Caco-2 (cell line): ENCODE data around the gene ADAM12. TPM values are rescaled to one million over a fixed set of nuclear protein-coding genes. Genes with fewer than 3 reads are reported as not detected.

Experiments
- BruUV-seq: library from RNA; stranded (reverse); fragments of 400-500 nt; replicated peaks from 2 replicates; lab custom pipeline; 2021; lab: Mats Ljungman, UMichigan
- CTCF ChIA-PET: fragments of 300-600 bp; sonication (Branson Sonifier 250); formaldehyde crosslinking; loops from one replicate; lab custom pipeline; 2022; ENCODE audit warnings: antibody characterized with exemption; lab: Charles Lee
- POLR2A ChIA-PET: fragments of 300-600 bp; sonication (Branson Sonifier 250); formaldehyde crosslinking; loops from one replicate; lab custom pipeline; 2022; ENCODE audit warnings: antibody characterized with exemption; lab: Charles Lee
- DNase-seq, 2 experiments: peaks; one replicate each; pipeline versions ENCODE4 v3.0.0 to v3.0.0-alpha.2; 2020 to 2022
- H3K27me3 ChIP-seq: replicated peaks from 2 replicates; pipeline ENCODE4 v1.6.0; 2011; ENCODE audit warnings: low read length; ENCODE audit not compliant: control insufficient read depth, insufficient read depth
- H3K36me3 ChIP-seq: 2 replicates; pipeline ENCODE4 v1.5.1; 2011; ENCODE audit warnings: low read length; ENCODE audit not compliant: control insufficient read depth, insufficient read depth
- H3K4me1 ChIP-seq: fragments of 250-450 bp; sonication (Bioruptor Pico); 2 replicates; pipeline ENCODE4 v1.5.1; 2020; ENCODE audit warnings: mild to moderate bottlenecking
- H3K4me3 ChIP-seq: 2 replicates; pipeline ENCODE4 v1.5.1; 2011; ENCODE audit warnings: low read depth, mild to moderate bottlenecking, control low read depth, low read length
- H3K9me3 ChIP-seq: fragments of 250-450 bp; sonication (Bioruptor Pico); 2 replicates; pipeline ENCODE4 v1.5.1; 2020; ENCODE audit warnings: mild to moderate bottlenecking, moderate library complexity
- H3K27ac Mint-ChIP-seq: one replicate; pipeline ENCODE4 v1.8.0; 2022; ENCODE audit warnings: mixed read lengths; ENCODE audit not compliant: unreplicated experiment
- H3K27me3 Mint-ChIP-seq: one replicate; pipeline ENCODE4 v1.8.0; 2022; ENCODE audit warnings: mixed read lengths; ENCODE audit not compliant: insufficient read depth, unreplicated experiment
- H3K36me3 Mint-ChIP-seq: one replicate; pipeline ENCODE4 v1.8.0; 2022; ENCODE audit warnings: mild to moderate bottlenecking, mixed read lengths; ENCODE audit not compliant: insufficient read depth, unreplicated experiment
- H3K4me1 Mint-ChIP-seq: one replicate; pipeline ENCODE4 v1.8.0; 2022; ENCODE audit warnings: low read depth, mixed read lengths; ENCODE audit not compliant: unreplicated experiment
- H3K4me3 Mint-ChIP-seq: one replicate; pipeline ENCODE4 v1.8.0; 2022; ENCODE audit warnings: mild to moderate bottlenecking, moderate library complexity, mixed read lengths; ENCODE audit not compliant: unreplicated experiment
- H3K9me3 Mint-ChIP-seq: one replicate; pipeline ENCODE4 v1.8.0; 2022; ENCODE audit warnings: mixed read lengths; ENCODE audit not compliant: unreplicated experiment
- intact Hi-C: fragments of 100-400 bp; cut with micrococcal nuclease; formaldehyde crosslinking; loops from one replicate; pipeline ENCODE4 v1.10.0; 2022; ENCODE audit not compliant: unreplicated experiment
- total RNA-seq: library from RNA; stranded (reverse); gene quantifications from 2 replicates; pipeline ENCODE4 v1.2.3, GENCODE V29; 2022
- TF ChIP-seq, protein P1 (sequence below), 2 experiments: fragments of 200-600 bp in 1 of 2; IDR thresholded peaks; 1 replicate in 1 of 2; 2 replicates in 1 of 2; pipeline versions ENCODE4 v1.5.1 to v1.8.0; 2011 to 2022; ENCODE audit warnings: antibody characterized with exemption in 1 of 2, control low read depth in 1 of 2, inconsistent platforms in 1 of 2, low read depth in 1 of 2, low read length in 1 of 2, mild to moderate bottlenecking in 1 of 2, moderate library complexity in 1 of 2; ENCODE audit not compliant: insufficient read depth in 1 of 2, severe bottlenecking in 1 of 2, unreplicated experiment in 1 of 2

Gene ADAM12
- total RNA-seq, 1 experiment from 2014 or later, result not detected

DNA sequence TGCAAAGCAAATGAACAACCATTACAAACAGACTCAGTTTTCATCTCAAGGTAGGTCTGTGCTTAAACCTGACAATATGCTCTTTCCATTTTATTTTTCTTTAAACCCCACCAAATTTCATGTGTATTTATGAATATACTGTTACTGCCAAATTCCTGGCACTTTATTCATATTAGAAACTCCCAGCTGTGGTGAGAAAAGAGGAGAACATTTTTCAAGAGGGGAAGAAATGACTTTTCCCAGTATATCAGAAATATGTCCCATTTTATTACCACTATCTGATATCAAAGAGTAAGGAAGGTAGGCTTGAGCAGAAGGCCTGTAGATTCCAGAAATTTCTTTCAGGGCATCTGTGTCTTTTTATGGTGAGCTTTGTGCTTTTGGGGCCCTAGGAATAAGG, 189.6 kb downstream of the ADAM12 start:
- BruUV-seq, result no TSS peak
- CTCF ChIA-PET, result no interaction called here

DNA sequence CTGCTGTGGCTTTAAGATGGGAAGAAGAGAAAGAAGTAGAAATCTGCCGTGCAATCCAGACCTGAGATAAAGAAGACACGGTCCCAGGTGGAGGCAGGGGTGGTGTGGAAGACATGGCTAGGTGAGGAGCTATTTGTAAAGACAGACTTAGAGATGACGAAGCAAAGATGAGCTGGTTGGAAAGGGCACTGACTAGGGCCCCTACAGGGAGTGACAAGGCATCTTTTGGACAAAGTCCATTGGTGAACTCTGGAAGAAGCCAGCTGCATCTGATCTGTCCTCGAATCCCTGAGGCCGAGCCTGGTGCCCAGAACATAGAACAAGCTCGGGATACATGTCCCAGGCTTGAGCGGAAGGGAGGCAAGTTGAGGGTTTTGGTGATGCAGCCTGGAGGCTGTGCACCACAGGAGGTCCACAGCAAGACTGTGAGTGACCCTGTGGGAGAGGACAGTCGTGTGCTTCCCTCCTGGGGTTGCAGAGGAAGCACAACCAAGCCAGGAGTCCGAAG, 191.2 kb downstream of the ADAM12 start:
- Mint-ChIP-seq H3K4me1 (no peaks in the 10 kb centered on the region), H3K27me3 (peaks cover 16% of the 10 kb centered on the region), H3K27ac (no peak overlapping the region), H3K9me3 (no peaks in the 10 kb centered on the region), H3K4me3 (no peak overlapping the region), H3K36me3 (no peaks in the 10 kb centered on the region)
- Histone ChIP-seq H3K36me3 (no peaks in the 10 kb centered on the region), H3K27me3 (no peaks in the 10 kb centered on the region), H3K9me3 (no peaks in the 10 kb centered on the region), H3K4me1 (no peaks in the 10 kb centered on the region), H3K4me3 (no peak overlapping the region)
- TF ChIP-seq, protein P1, sequence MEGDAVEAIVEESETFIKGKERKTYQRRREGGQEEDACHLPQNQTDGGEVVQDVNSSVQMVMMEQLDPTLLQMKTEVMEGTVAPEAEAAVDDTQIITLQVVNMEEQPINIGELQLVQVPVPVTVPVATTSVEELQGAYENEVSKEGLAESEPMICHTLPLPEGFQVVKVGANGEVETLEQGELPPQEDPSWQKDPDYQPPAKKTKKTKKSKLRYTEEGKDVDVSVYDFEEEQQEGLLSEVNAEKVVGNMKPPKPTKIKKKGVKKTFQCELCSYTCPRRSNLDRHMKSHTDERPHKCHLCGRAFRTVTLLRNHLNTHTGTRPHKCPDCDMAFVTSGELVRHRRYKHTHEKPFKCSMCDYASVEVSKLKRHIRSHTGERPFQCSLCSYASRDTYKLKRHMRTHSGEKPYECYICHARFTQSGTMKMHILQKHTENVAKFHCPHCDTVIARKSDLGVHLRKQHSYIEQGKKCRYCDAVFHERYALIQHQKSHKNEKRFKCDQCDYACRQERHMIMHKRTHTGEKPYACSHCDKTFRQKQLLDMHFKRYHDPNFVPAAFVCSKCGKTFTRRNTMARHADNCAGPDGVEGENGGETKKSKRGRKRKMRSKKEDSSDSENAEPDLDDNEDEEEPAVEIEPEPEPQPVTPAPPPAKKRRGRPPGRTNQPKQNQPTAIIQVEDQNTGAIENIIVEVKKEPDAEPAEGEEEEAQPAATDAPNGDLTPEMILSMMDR (IDR thresholded peaks at IDR 0.05; ENCODE audit: insufficient read depth in 1 of 2, low read depth in 1 of 2, low read length in 1 of 2, severe bottlenecking in 1 of 2, unreplicated experiment in 1 of 2), result no peak
- no TSS peak for BruUV-seq
- no peak for DNase-seq
- ChIA-PET CTCF (no interaction called here), POLR2A (no interaction called here)
- intact Hi-C loops, result no loop called here

More for the DNA sequence above, 189.6 kb downstream of the ADAM12 start:
- Histone ChIP-seq H3K4me3 (no peak overlapping the region), H3K4me1 (no peaks in the 10 kb centered on the region), H3K27me3 (no peaks in the 10 kb centered on the region), H3K9me3 (no peaks in the 10 kb centered on the region), H3K36me3 (no peaks in the 10 kb centered on the region)
- no peaks in the 10 kb centered on the region for H3K4me1 Mint-ChIP-seq
- intact Hi-C loops, result no loop called here
- POLR2A ChIA-PET, result no interaction called here
- H3K27ac Mint-ChIP-seq, result no peak overlapping the region
- no peaks in the 10 kb centered on the region for H3K9me3 Mint-ChIP-seq
- H3K36me3 Mint-ChIP-seq, result no peaks in the 10 kb centered on the region
- peaks cover 16% of the 10 kb centered on the region for H3K27me3 Mint-ChIP-seq
- TF ChIP-seq, protein P1 (IDR thresholded peaks at IDR 0.05; ENCODE audit: insufficient read depth in 1 of 2, low read depth in 1 of 2, low read length in 1 of 2, severe bottlenecking in 1 of 2, unreplicated experiment in 1 of 2), result no peak
- no peak for DNase-seq
- no peak overlapping the region for H3K4me3 Mint-ChIP-seq

DNA sequence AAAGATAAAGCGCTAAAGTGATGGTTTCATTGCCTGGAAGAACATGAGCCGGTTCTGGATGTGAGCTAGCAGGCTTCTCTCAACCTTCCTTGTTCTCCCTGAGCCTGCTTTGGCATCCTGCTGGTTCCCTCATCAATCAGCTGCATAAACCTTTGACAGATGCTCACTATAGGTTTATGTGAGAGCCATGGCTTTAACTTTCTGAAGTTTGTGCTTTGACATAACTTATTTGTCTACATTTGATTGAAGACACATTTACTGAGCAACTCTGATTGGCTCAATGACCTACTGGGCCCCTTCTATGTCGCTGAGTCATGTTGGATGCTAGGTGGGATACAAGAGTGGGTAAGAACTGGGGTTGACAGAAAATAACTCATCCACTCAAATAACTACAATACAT, 192.0 kb downstream of the ADAM12 start:
- no peaks in the 10 kb centered on the region for H3K36me3 ChIP-seq
- H3K4me1 ChIP-seq, result no peaks in the 10 kb centered on the region
- BruUV-seq, result no TSS peak
- H3K27me3 ChIP-seq, result no peaks in the 10 kb centered on the region
- H3K9me3 Mint-ChIP-seq, result peaks cover 6% of the 10 kb centered on the region
- CTCF ChIA-PET, result no interaction called here
- TF ChIP-seq, protein P1 (IDR thresholded peaks at IDR 0.05; ENCODE audit: insufficient read depth in 1 of 2, low read depth in 1 of 2, low read length in 1 of 2, severe bottlenecking in 1 of 2, unreplicated experiment in 1 of 2), result no peak
- no peak overlapping the region for H3K4me3 ChIP-seq
- DNase-seq, result no peak
- POLR2A ChIA-PET, result no interaction called here
- H3K4me1 Mint-ChIP-seq, result no peaks in the 10 kb centered on the region
- H3K9me3 ChIP-seq, result no peaks in the 10 kb centered on the region
- intact Hi-C loops, result no loop called here
- H3K27me3 Mint-ChIP-seq, result peaks cover 15% of the 10 kb centered on the region
- H3K36me3 Mint-ChIP-seq, result no peaks in the 10 kb centered on the region
- no peak overlapping the region for H3K4me3 Mint-ChIP-seq
- no peak overlapping the region for H3K27ac Mint-ChIP-seq
